ENCODE data around the gene GPR85.

Gene GPR85

DNA sequence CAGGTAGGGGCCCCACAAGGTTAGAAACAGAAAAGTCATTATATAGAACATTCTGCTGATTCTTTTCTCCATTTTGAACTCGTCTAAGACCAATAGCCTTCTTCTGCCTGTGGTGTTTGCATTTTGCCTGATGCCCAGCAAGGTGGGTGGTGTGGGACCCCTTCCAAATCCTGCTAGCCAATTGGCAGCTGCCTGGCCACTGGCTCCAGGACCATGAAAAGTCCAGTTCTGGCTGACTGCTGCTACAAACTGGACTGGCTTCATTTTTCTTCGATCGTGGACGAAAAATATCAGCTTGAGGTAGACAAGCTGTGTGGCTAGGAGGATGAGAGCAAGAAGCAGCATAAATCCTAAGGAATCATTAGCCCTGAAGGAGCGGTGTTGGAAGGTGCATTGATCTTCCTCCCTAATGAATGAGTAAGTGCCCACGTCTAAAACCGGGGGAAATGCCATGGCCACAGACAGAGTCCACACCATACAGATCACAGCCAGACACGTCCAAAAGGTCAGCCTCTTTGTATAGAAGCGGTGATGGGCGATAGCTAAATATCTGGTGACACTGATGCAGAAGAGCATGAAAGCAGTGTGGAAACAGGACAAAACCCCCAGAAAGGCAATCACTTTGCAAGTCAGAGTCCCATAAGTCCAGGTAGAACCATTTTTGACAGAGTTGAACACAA, 2.7 kb downstream of the GPR85 start:
- DNase-seq (ENCODE audit: low read depth) = no peak
- TF ChIP-seq, protein P1, sequence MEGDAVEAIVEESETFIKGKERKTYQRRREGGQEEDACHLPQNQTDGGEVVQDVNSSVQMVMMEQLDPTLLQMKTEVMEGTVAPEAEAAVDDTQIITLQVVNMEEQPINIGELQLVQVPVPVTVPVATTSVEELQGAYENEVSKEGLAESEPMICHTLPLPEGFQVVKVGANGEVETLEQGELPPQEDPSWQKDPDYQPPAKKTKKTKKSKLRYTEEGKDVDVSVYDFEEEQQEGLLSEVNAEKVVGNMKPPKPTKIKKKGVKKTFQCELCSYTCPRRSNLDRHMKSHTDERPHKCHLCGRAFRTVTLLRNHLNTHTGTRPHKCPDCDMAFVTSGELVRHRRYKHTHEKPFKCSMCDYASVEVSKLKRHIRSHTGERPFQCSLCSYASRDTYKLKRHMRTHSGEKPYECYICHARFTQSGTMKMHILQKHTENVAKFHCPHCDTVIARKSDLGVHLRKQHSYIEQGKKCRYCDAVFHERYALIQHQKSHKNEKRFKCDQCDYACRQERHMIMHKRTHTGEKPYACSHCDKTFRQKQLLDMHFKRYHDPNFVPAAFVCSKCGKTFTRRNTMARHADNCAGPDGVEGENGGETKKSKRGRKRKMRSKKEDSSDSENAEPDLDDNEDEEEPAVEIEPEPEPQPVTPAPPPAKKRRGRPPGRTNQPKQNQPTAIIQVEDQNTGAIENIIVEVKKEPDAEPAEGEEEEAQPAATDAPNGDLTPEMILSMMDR (IDR thresholded peaks at IDR 0.05; ENCODE audit: low read depth, low read length, missing control alignments) = no peak
- H3K4me3 ChIP-seq (ENCODE audit: low read depth, low read length) = no peak overlapping the region

DNA sequence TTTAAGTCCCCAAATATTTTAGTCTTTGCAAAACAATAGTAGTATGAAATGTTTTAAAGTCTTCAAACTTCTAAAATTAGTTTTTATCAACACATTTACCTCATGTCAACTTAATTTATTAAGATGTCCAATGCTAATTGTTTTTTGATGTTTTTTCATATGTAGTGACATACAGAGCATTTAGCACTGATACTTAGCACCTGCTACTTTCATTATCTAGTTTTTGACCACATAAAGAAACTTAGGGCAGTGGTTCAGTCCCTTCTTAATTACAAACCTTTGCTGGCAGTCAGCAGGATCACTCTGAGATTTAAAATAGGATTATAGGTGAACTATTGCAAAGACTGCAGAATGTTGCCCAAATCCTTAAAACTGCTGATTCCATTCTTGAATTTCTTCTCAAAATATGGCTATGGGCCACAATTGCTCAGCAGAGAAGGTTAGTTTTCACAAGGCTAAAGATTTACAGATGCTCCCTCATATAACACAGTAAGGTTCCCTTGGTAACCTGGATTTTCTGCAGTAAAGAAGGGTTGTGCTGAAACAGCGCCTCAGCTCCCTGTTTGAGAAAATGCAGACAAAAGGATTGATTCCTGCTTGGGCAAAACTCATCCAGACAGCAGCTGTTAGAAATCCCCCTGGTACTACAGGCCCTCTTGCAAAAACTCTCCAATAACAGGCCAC, 3.4 kb downstream of the GPR85 start:
- DNase-seq (ENCODE audit: low read depth) = no peak
- TF ChIP-seq, protein P1 (IDR thresholded peaks at IDR 0.05; ENCODE audit: low read depth, low read length, missing control alignments) = no peak
- no peak overlapping the region for H3K4me3 ChIP-seq (ENCODE audit: low read depth, low read length)

DNA sequence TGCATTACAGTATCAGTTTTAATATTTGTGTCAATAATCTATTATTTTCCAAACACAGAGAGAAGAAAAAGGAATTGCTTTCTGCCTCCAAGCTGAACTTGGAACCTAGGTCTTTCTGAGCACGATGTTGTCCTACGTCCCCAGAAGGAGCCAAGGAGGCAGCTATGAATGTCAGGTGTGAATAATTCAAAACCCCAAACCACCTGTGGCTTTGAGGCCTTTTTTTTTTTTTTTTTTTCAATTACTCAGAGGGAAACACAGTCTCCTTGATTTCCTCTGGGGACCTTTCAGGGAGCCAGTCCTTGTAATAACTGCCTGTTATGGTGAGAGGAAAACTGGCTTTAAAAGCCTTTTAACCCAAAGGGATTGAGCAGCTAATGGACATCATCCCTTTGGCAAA, 8.3 kb downstream of the GPR85 start:
- TF ChIP-seq, protein P1 (IDR thresholded peaks at IDR 0.05; ENCODE audit: low read depth, low read length, missing control alignments) = no peak
- no peak overlapping the region for H3K4me3 ChIP-seq (ENCODE audit: low read depth, low read length)
- no peak for DNase-seq (ENCODE audit: low read depth)

DNA sequence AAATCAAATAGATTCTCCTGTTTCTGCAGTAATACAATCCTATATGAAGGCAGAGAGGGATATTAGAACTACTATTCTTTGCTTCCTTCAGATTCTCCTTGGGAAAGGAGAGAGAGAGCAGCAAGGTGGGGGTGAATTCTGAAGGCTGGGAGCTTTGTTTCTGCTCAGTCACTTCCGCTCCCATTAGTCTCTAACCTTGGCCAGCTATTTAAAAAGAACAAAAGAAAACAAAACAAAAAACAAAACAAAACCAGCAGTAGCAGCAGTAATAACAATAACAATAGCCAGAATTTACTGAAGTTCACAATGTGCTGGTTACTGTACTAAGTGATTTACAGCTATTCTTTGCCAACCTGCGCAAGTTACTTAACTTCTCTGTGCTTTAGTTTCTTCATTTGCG, 9.9 kb downstream of the GPR85 start:
- TF ChIP-seq, protein P1 (IDR thresholded peaks at IDR 0.05; ENCODE audit: low read depth, low read length, missing control alignments) = no peak
- no peak for DNase-seq (ENCODE audit: low read depth)

DNA sequence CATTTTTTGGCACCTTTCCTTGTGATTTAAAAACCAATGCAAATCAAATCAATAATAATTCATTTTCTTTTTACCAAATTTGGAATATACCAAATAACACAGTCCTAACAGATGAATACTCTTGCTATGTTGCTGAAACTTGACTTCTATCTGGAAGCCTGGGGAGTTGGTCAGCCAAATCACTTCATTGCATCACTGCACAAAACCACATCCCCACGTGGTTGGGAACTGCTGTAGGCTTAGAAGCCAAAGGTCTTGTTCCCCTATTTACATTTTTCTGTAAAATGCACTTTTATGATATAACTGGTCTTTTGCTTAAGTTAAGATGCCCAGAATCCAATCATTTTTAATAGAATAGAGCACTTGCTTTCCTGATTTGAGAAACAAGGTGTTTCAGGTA, 15.2 kb downstream of the GPR85 start:
- TF ChIP-seq, protein P1 (IDR thresholded peaks at IDR 0.05; ENCODE audit: low read depth, low read length, missing control alignments) = no peak
- H3K4me3 ChIP-seq (ENCODE audit: low read depth, low read length) = no peak overlapping the region
- no peak for DNase-seq (ENCODE audit: low read depth)

More for the DNA sequence above, 9.9 kb downstream of the GPR85 start:
- H3K4me3 ChIP-seq (ENCODE audit: low read depth, low read length) = no peak overlapping the region

DNA sequence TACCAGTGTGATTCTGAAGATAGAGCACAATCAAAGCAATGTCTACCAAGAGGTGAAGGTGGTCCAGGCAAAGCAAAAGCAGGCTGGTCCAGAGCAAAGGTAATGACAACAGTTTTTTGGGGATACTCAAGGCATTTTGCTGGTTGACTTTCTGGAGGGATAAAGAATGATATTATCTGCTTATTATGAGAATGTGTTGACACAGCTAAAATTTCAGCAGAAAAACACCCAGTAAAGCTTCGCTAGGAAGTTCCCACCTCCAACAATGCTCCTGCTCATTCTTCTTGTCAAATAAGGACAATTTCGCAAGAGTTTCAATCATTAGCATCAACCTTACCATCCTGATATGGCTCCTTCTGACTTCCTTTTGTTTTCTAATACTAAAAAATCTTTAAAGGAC, 24.1 kb downstream of the GPR85 start:
- H3K4me3 ChIP-seq (ENCODE audit: low read depth, low read length) = no peak overlapping the region
- TF ChIP-seq, protein P1 (IDR thresholded peaks at IDR 0.05; ENCODE audit: low read depth, low read length, missing control alignments) = no peak
- DNase-seq (ENCODE audit: low read depth) = no peak

DNA sequence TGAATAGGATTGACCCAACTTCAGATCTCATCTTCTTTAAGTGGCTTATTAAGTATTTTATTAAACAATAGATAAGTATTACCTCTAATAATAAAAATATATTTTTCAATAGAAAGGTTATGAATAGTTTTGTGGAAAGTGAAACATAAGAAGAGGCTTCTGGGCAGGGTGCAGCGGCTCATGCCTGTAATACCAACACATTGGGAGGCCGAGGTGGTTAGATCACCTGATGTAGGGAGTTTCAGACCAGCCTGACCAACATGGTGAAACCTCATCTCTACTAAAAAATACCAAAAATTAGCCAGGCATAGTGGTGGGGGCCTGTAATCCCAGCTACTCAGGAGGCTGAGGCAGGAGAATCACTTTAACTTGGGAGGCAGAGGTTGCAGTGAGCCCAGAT, 26.5 kb downstream of the GPR85 start:
- no peak for DNase-seq (ENCODE audit: low read depth)
- TF ChIP-seq, protein P1 (IDR thresholded peaks at IDR 0.05; ENCODE audit: low read depth, low read length, missing control alignments) = no peak
- no peak overlapping the region for H3K4me3 ChIP-seq (ENCODE audit: low read depth, low read length)
